ENCODE measurements around the gene HECTD4. TPM values are rescaled to one million over a fixed set of nuclear protein-coding genes. Genes with fewer than 3 reads are reported as not detected.

The HECTD4 gene
- total RNA-seq, 1 experiment from 2014 or later = 30.0 TPM

DNA sequence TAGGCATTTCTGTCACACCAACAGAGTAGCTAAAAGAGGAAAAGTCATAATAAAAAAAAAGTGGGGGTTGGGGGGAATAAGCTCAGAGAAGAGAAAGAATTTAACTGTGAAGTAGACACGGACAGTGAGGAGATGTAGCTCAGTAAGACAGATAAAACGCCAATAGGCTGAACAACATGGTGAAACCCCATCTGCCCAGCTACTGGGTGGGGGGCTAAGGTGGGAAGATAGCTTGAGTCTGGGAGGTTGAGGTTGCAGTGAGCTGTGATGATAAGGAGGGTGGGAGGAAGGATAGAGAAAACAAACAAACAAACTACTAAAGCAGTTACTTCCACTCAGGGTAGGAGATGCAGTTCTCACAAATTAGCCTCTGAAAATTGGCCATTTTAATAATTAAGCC is 25.0 kb downstream of the HECTD4 start:
- Histone ChIP-seq H3T11ph (ENCODE audit: low read length) (no peak overlapping the region), H3K14ac (ENCODE audit: insufficient read depth, low read length) (no peak overlapping the region), H3K27ac (ENCODE audit: insufficient read length, low read depth, low read length) (no peak overlapping the region), H4K5ac (ENCODE audit: insufficient read length, low read depth, low read length) (no peak overlapping the region), H2BK20ac (ENCODE audit: low read depth, low read length, poor library complexity, severe bottlenecking) (no peak overlapping the region), H2AK5ac (ENCODE audit: insufficient read length, low read length) (no peak overlapping the region), H4K20me1 (ENCODE audit: control insufficient read depth, insufficient read depth, insufficient read length) (no peaks in the 10 kb centered on the region), H3K79me2 (ENCODE audit: insufficient read depth, low read length) (no peaks in the 10 kb centered on the region), H2BK120ac (ENCODE audit: low read depth, low read length, poor library complexity, severe bottlenecking) (no peak overlapping the region), H3K9me3 (ENCODE audit: control insufficient read depth, low read depth, low read length) (no peaks in the 10 kb centered on the region), H3K79me1 (ENCODE audit: insufficient read depth, low read depth, low read length, poor library complexity, severe bottlenecking) (peaks cover 10% of the 10 kb centered on the region), H3K23me2 (ENCODE audit: insufficient read length, low read depth, low read length, poor library complexity, severe bottlenecking) (no peaks in the 10 kb centered on the region), H2BK15ac (ENCODE audit: low read depth, low read length) (no peak overlapping the region), H3K56ac (ENCODE audit: insufficient read length, low read depth, low read length) (no peak overlapping the region), H3K18ac (ENCODE audit: insufficient read length, low read depth, low read length) (no peak overlapping the region), H2BK12ac (ENCODE audit: insufficient read length, low read depth, low read length) (no peak overlapping the region), H2BK5ac (ENCODE audit: insufficient read length, low read length) (no peak overlapping the region), H3K4me1 (ENCODE audit: insufficient read depth, low read length) (no peaks in the 10 kb centered on the region), H2AFZ (ENCODE audit: low read length) (no peak overlapping the region), H3K4ac (ENCODE audit: low read depth, low read length) (no peak overlapping the region), H3K4me2 (ENCODE audit: insufficient read depth, insufficient read length, low read length) (no peak overlapping the region), H3K23ac (ENCODE audit: insufficient read length, low read depth, low read length) (no peak overlapping the region), H4K8ac (replicated peaks; ENCODE audit: insufficient read length, low read depth, low read length) (no peak overlapping the region), H3K27me3 (ENCODE audit: insufficient read depth, low read length) (no peaks in the 10 kb centered on the region), H4K91ac (ENCODE audit: insufficient read length, low read depth, low read length) (no peak overlapping the region), H3K9ac (ENCODE audit: extremely low read depth, insufficient read length, low read length) (no peak overlapping the region)
- Mint-ChIP-seq H3K27ac (peak overlapping the region in 1 of 3 experiments; percentile 6; a peak in 1 of 7 replicates), H3K36me3 (ENCODE audit: insufficient read depth in 1 of 3, low read depth in 3 of 3) (no peaks in the 10 kb centered on the region; a peak in 1 of 7 replicates), H3K27me3 (ENCODE audit: low read depth) (no peaks in the 10 kb centered on the region), H3K9me3 (no peaks in the 10 kb centered on the region), H3K4me3 (no peak overlapping the region), H3K4me1 (peaks cover 0 to 5% of the 10 kb centered on the region in 2 experiments; a peak in 2 of 4 replicates)
- no peak for TF ChIP-seq CTCF (conservative IDR thresholded peaks at IDR 0.05)
- DNase-seq = no peak
- no CpG with 5 or more reads among the region's 2 CpGs for WGBS (ENCODE audit: extremely low coverage, insufficient read length, low lambda C conversion rate)

Measured in H9 (cell line).